H1 (cell line): ENCODE measurements around the gene PXMP4. TPM values are rescaled to one million over a fixed set of nuclear protein-coding genes. Genes with fewer than 3 reads are reported as not detected.
A peak's percentile ranks its signal among the peaks of the same experiment; 100 is the strongest.

ENCODE experiments used
- CTCF ChIA-PET: fragments of 300-600 bp; sonication (Branson Sonifier 250); formaldehyde crosslinking; loops from one replicate; lab custom pipeline; 2021; ENCODE audit not compliant: partially characterized antibody; lab: Charles Lee
- POLR2A ChIA-PET: fragments of 300-600 bp; sonication (Branson Sonifier 250); formaldehyde crosslinking; loops from one replicate; lab custom pipeline; 2021; ENCODE audit warnings: inconsistent platforms; ENCODE audit not compliant: partially characterized antibody; lab: Charles Lee
- DNase-seq, 2 experiments: peaks; one replicate each; pipeline versions ENCODE4 v3.0.0 to v3.0.0-alpha.2; 2010 to 2022; ENCODE audit warnings: low spot score in 2 of 2, low read depth in 1 of 2, mixed read lengths in 1 of 2
- FAIRE-seq: peaks from 2 replicates; lab custom pipeline; 2011; peaks lifted over from hg19 to GRCh38; lab: Jason Lieb, UNC
- H2AFZ ChIP-seq: 2 replicates; pipeline ENCODE4 v1.8.1; 2012; ENCODE audit warnings: low read length, inconsistent platforms
- H2AK5ac ChIP-seq: 2 replicates; pipeline ENCODE4 v1.6.1; 2013; ENCODE audit warnings: low read depth, low read length
- H2BK120ac ChIP-seq: replicated peaks from 2 replicates; pipeline ENCODE3; 2013; ENCODE audit warnings: low read depth, low read length, inconsistent platforms
- H2BK12ac ChIP-seq: 2 replicates; pipeline ENCODE4 v1.6.1; 2013; ENCODE audit warnings: low read depth, low read length
- H2BK15ac ChIP-seq: 2 replicates; pipeline ENCODE4 v1.6.1; 2013; ENCODE audit warnings: low read length
- H2BK20ac ChIP-seq: 2 replicates; pipeline ENCODE4 v1.6.1; 2013; ENCODE audit warnings: low read length
- H2BK5ac ChIP-seq: 2 replicates; pipeline ENCODE4 v1.6.1; 2013; ENCODE audit warnings: low read depth, low read length
- H3K14ac ChIP-seq: 2 replicates; pipeline ENCODE4 v1.6.1; 2013; ENCODE audit warnings: inconsistent platforms; ENCODE audit not compliant: insufficient read length
- H3K18ac ChIP-seq: 2 replicates; pipeline ENCODE4 v1.6.1; 2013; ENCODE audit warnings: low read length; ENCODE audit errors: extremely low read depth
- H3K23ac ChIP-seq: 2 replicates; pipeline ENCODE4 v1.6.1; 2013; ENCODE audit warnings: inconsistent platforms; ENCODE audit not compliant: insufficient read length
- H3K23me2 ChIP-seq: 2 replicates; pipeline ENCODE4 v1.6.1; 2013; ENCODE audit warnings: low read depth, low read length
- H3K27ac ChIP-seq: 2 replicates; pipeline ENCODE4 v1.6.1; 2011; ENCODE audit warnings: low read depth, low read length, inconsistent platforms
- H3K27me3 ChIP-seq, 4 experiments: replicated peaks in 1 of 4; 1 replicate in 1 of 4; 2 replicates in 3 of 4; pipeline versions ENCODE4 v1.6.1 to v1.8.1; 2011 to 2013; ENCODE audit warnings: low read length in 3 of 4, mild to moderate bottlenecking in 3 of 4, inconsistent platforms in 2 of 4, mixed read lengths in 2 of 4, moderate library complexity in 1 of 4; ENCODE audit not compliant: control insufficient read depth in 3 of 4, insufficient read depth in 3 of 4; ENCODE audit errors: extremely low read depth in 1 of 4
- H3K36me3 ChIP-seq, 4 experiments: 2 replicates each; pipeline versions ENCODE4 v1.6.1 to v1.8.1; 2011 to 2013; ENCODE audit warnings: mild to moderate bottlenecking in 4 of 4, low read length in 3 of 4, moderate library complexity in 2 of 4, control low read depth in 1 of 4, inconsistent platforms in 1 of 4; ENCODE audit not compliant: insufficient read depth in 4 of 4, control insufficient read depth in 2 of 4
- H3K4ac ChIP-seq: replicated peaks from 2 replicates; pipeline ENCODE3; 2013; ENCODE audit warnings: low read length, low read depth, mixed read lengths, inconsistent platforms; ENCODE audit not compliant: insufficient read length
- H3K4me1 ChIP-seq, 4 experiments: replicated peaks in 1 of 4; 1 replicate in 1 of 4; 2 replicates in 3 of 4; pipeline versions ENCODE4 v1.6.1 to v1.8.1; 2011 to 2013; ENCODE audit warnings: low read length in 3 of 4, inconsistent platforms in 2 of 4, mixed read lengths in 1 of 4; ENCODE audit not compliant: insufficient read depth in 4 of 4, control insufficient read depth in 3 of 4
- H3K4me2 ChIP-seq, 2 experiments: 2 replicates each; pipeline versions ENCODE4 v1.6.1 to v1.8.1; 2011 to 2013; ENCODE audit warnings: low read depth in 2 of 2, low read length in 2 of 2, control low read depth in 1 of 2, inconsistent platforms in 1 of 2, mild to moderate bottlenecking in 1 of 2; ENCODE audit not compliant: insufficient read depth in 1 of 2
- H3K4me3 ChIP-seq, 4 experiments: fragments of 200-600, 300-600 bp in 1 of 4; sonication (generic), shearing (Covaris generic), sonication (Bioruptor Twin) in 1 of 4; 2 replicates each; pipeline versions ENCODE4 v1.5.1 to v1.8.1; 2011 to 2016; ENCODE audit warnings: low read length in 4 of 4, low read depth in 3 of 4, control low read depth in 2 of 4, inconsistent platforms in 2 of 4, mild to moderate bottlenecking in 2 of 4, mixed read lengths in 1 of 4, moderate library complexity in 1 of 4; ENCODE audit not compliant: insufficient read depth in 2 of 4; ENCODE audit errors: extremely low read depth in 1 of 4
- H3K56ac ChIP-seq: replicated peaks from 2 replicates; pipeline ENCODE3; 2013; ENCODE audit warnings: low read depth, mild to moderate bottlenecking, mixed read lengths, low read length, inconsistent platforms; ENCODE audit not compliant: insufficient read length
- H3K79me1 ChIP-seq: 2 replicates; pipeline ENCODE4 v1.6.1; 2013; ENCODE audit warnings: low read depth, low read length, control low read depth
- H3K79me2 ChIP-seq, 2 experiments: 2 replicates each; pipeline versions ENCODE4 v1.6.1 to v1.8.1; 2012 to 2013; ENCODE audit warnings: low read length in 2 of 2, mild to moderate bottlenecking in 2 of 2, inconsistent platforms in 1 of 2; ENCODE audit not compliant: insufficient read depth in 2 of 2, control insufficient read depth in 1 of 2
- H3K9ac ChIP-seq, 4 experiments: replicated peaks in 1 of 4; 1 replicate in 1 of 4; 2 replicates in 3 of 4; pipeline versions ENCODE4 v1.6.1 to v1.8.1; 2011 to 2013; ENCODE audit warnings: low read depth in 3 of 4, low read length in 3 of 4, control low read depth in 2 of 4, mild to moderate bottlenecking in 2 of 4, moderate library complexity in 2 of 4, inconsistent platforms in 1 of 4; ENCODE audit errors: extremely low read depth in 1 of 4
- H3K9me3 ChIP-seq, 2 experiments: 2 replicates each; pipeline versions ENCODE4 v1.6.1 to v1.8.1; 2012 to 2013; ENCODE audit warnings: mild to moderate bottlenecking in 2 of 2, moderate library complexity in 2 of 2, control low read depth in 1 of 2, inconsistent platforms in 1 of 2, low read depth in 1 of 2, low read length in 1 of 2, mixed read lengths in 1 of 2; ENCODE audit not compliant: insufficient read depth in 2 of 2
- H4K20me1 ChIP-seq, 2 experiments: replicated peaks in 1 of 2; 2 replicates each; pipeline versions ENCODE3 to v1.8.1; 2011 to 2013; ENCODE audit warnings: inconsistent platforms in 2 of 2, low read length in 2 of 2, mild to moderate bottlenecking in 1 of 2; ENCODE audit not compliant: insufficient read depth in 2 of 2, control insufficient read depth in 1 of 2
- H4K5ac ChIP-seq: 2 replicates; pipeline ENCODE4 v1.6.1; 2013; ENCODE audit warnings: low read length, low read depth, mixed read lengths, inconsistent platforms; ENCODE audit not compliant: insufficient read length
- H4K8ac ChIP-seq: 2 replicates; pipeline ENCODE4 v1.8.0; 2013; ENCODE audit warnings: mild to moderate bottlenecking, moderate library complexity, low read length, inconsistent platforms; ENCODE audit not compliant: insufficient read depth; ENCODE audit errors: extremely low read depth
- H4K91ac ChIP-seq: replicated peaks from 2 replicates; pipeline ENCODE3; 2013; ENCODE audit warnings: low read length, mixed read lengths, inconsistent platforms; ENCODE audit not compliant: insufficient read length
- CREB1 ChIP-seq: IDR thresholded peaks from 2 replicates; pipeline ENCODE4 v1.6.1; 2012; ENCODE audit warnings: inconsistent platforms
- POLR2AphosphoS5 ChIP-seq: IDR thresholded peaks from 2 replicates; pipeline ENCODE4 v1.6.1; 2011; ENCODE audit warnings: low read depth, low read length
- WGBS, 2 experiments: shearing (Covaris generic) in 1 of 2; methylation state at CpG; one replicate each; pipeline versions ENCODE4 v1.1.6 to v1.1.7; 2013 to 2015; ENCODE audit warnings: low lambda C conversion rate in 2 of 2, mixed read lengths in 2 of 2, inconsistent platforms in 1 of 2, low coverage in 1 of 2, missing lambda C conversion rate in 1 of 2; ENCODE audit not compliant: insufficient replicate concordance in 2 of 2, insufficient coverage in 1 of 2, insufficient read length in 1 of 2; ENCODE audit errors: extremely low coverage in 1 of 2, missing lambda C conversion rate in 1 of 2; 5-methylcytosine and 5-hydroxymethylcytosine counted together
- polyA plus RNA-seq, 7 experiments: library from polyadenylated mRNA; depleted of rRNA in 3 of 7; stranded (reverse) in 5 of 7; unstranded in 2 of 7; fragments of >200 nt in 5 of 7; fragments of 200-250 nt in 2 of 7; gene quantifications; 1 replicate in 5 of 7; 2 replicates in 1 of 7; 4 replicates in 1 of 7; pipeline versions ENCODE4 v1.2.1 to v1.2.3, GENCODE V29; 2011 to 2013; ENCODE audit warnings: missing spikeins in 2 of 7, mixed read lengths in 2 of 7
- total RNA-seq: library from RNA; stranded (reverse); fragmentation: NEBNext Ultra II Directional; extraction: Animal tissue kit (Norgen Biotek cat#: 25700); gene quantifications from 2 replicates; pipeline ENCODE4 v1.2.1, GENCODE V29; 2021

PXMP4 gene
- total and polyA plus RNA-seq, 2 of the 8 experiments (the other 6 are each of a cell fraction or from before 2014, with no cell fraction given), result 3.3 to 3.4 TPM

DNA sequence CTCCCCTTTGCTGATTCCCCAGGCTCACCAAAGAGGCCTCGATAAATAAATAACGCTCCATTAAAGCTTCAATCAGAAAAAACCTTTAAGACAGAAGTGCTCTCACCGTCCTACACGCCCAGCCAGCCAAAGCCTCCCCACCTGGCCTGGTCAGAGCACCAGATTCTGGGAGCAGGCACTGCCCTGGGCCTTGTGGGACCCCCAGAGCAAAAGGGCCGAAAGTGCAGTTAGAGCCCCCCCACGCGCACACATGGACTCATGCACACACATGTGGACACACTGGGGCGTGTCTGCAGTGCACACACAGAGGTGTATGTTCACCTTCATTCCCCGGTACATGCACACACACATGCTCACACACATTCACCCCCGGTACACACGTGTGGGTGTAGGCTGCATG is 44.0 kb downstream of the PXMP4 start:
- Histone ChIP-seq H3K4me3 (no peak overlapping the region), H2BK15ac (no peak overlapping the region), H3K56ac (no peak overlapping the region), H4K91ac (no peak overlapping the region), H4K8ac (no peak overlapping the region), H3K79me2 (peaks cover 0 to 7% of the 10 kb centered on the region in 2 experiments; a peak in 1 of 4 replicates), H2BK20ac (no peak overlapping the region), H4K5ac (no peak overlapping the region), H2AK5ac (no peak overlapping the region), H2BK120ac (no peak overlapping the region), H2BK12ac (no peak overlapping the region), H3K9ac (peak overlapping the region in 1 of 4 experiments; percentile 17; a peak in 1 of 7 replicates), H4K20me1 (peaks cover 9 to 44% of the 10 kb centered on the region in 2 experiments), H3K14ac (no peak overlapping the region), H3K79me1 (no peaks in the 10 kb centered on the region; the same call in 1 of the 2 replicates), H3K23ac (no peak overlapping the region)
- DNase-seq, result no peak
- no peak for FAIRE-seq
- TF ChIP-seq CREB1 (no peak), POLR2AphosphoS5 (peak; percentile 56; the same call in 1 of the 2 replicates)
- TF ChIP-seq, all 59 proteins: peak for 1
- no peak overlapping the region for H3K18ac ChIP-seq
- H3K4me1 ChIP-seq, result peaks cover 0 to 22% (median 11%) of the 10 kb centered on the region in 4 experiments; a peak in 4 of 7 replicates
- no peak overlapping the region; a peak in 1 of 4 replicates for H3K4me2 ChIP-seq
- H3K27me3 ChIP-seq, result no peaks in the 10 kb centered on the region
- no peak overlapping the region for H3K27ac ChIP-seq
- no peak overlapping the region for H2AFZ ChIP-seq
- H3K4ac ChIP-seq, result no peak overlapping the region
- CTCF ChIA-PET, result interaction anchor here (1.5 kb wide), 1 partner anchor 18 kb away, joined by 5 read pairs; no protein-coding TSS in a partner anchor
- peaks cover 19 to 36% (median 32%) of the 10 kb centered on the region in 4 experiments; a peak in 6 of 8 replicates for H3K36me3 ChIP-seq
- peaks cover 13% of the 10 kb centered on the region for H3K23me2 ChIP-seq
- no peak overlapping the region for H2BK5ac ChIP-seq
- 83% methylated on average over 11 of the region's 11 CpGs; no CpG with 5 or more reads in 1 of the 2 experiments for WGBS, 2 experiments
- H3K9me3 ChIP-seq, result no peaks in the 10 kb centered on the region
- POLR2A ChIA-PET, result interaction anchor here (1.5 to 17.9 kb wide), 5 partner anchors 3 to 18 kb away, joined by 6 to 245 read pairs (median 10); partner anchors contain the start of genes ACTL10, C20orf144, E2F1 and NECAB3
